HG03135 (cell line): Measurements from ENCODE around the gene CFAP43.

Source experiments
- ATAC-seq: cut with Tn5 transposase; IDR thresholded peaks from one replicate; pipeline ENCODE4 v1.9.1; 2021; ENCODE audit warnings: mild to moderate bottlenecking, moderate library complexity; ENCODE audit not compliant: unreplicated experiment

The CFAP43 gene

DNA sequence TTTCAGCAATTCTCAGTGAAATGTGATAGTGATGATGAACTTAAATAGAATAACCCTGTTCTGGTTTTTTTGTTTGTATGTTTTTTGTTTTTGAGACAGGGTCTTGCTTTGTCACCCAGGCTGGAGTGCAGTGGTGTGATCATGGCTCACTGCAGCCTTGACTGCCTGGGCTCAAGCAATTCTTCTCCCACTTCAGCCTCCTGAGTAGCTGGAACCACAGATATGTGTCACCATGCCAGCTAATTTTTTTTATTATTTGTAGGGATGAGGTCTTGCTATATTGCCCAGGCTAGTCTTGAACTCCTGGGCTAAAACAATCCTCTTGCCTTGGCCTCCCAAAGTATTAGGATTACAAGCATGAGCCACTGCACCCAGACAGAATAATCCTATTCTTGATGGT lies 132.2 kb downstream of the CFAP43 start:
- ATAC-seq: no peak

DNA sequence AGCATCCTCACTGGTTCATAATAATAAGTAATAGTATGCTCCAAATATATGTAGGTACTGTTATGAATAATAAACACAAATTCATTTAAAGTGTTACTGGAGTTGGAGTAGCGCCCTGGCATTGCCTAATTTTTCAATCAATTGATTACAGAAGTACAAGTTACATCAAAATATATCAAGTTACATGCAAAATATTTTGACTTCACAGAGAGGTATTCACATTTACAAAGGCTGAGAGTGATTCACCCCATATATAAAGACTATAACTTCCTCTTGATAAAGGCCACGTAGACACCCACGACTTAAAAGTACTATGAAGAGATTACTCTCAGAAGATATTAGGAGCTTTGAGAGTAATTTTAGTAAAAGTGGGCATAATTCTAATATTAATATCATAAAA lies 132.9 kb downstream of the CFAP43 start:
- ATAC-seq: no peak

DNA sequence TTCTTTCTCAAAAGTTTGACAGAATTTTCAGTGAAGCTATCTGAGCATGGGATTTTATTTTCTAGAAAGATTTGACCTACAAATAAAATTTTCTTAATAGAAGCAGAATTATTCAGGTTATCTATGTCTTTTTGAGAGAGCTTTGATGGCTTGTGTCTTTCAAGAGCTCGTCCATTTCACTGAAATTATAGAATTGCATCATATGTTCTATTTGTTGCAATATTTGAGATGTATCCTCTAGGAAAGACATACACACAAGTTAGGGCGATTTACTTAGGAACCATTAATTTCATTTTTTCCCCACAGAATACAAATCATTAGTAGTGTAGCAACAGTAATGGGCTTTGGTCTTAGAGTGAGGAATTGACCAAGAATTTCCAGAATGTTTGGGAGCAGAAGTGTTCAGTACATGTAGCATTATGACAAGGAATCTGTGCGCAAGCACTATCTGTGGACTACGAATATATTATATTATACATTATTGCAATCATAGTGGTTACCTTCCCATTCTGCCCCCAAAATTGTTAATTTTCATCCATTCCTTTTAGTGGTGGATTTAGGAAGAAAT lies 133.7 kb downstream of the CFAP43 start:
- no peak for ATAC-seq

DNA sequence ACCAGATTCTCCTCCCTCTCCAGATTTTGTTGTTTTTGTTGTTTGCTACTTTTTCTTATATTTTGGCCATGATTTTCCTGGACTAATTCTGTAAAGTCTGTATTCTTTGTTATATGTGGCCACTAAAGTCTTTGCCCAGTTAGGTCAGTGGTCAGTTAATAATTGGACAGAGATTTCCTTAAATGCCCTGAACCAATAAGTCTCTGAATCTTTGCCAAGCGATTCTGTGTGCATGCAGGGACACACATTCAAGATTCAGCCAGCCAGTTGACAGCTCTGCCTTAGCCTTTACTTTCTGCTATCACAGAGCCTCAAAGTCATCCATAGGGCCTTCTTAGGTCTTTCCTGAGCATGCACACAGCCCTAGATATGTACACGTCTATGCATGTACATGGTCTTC lies 135.5 kb downstream of the CFAP43 start:
- ATAC-seq: no peak

DNA sequence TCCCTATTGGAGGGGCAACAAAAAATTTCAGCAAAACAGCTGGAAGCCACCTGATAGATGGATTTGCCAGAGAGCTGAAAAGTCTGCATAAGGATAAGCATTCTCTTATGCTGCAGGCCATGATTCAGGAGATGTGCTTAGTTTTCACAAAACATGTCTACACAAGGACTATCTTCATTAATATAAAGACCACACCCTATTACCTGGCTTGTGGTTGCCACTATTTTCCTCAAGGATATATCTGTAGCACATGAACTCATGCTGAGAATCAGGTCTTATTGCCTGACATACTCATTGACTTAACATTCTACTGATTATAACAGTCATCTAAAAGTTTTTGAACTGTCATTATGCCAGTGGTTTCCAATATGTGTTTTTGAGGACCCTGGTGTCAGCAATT lies 139.4 kb downstream of the CFAP43 start:
- no peak for ATAC-seq

DNA sequence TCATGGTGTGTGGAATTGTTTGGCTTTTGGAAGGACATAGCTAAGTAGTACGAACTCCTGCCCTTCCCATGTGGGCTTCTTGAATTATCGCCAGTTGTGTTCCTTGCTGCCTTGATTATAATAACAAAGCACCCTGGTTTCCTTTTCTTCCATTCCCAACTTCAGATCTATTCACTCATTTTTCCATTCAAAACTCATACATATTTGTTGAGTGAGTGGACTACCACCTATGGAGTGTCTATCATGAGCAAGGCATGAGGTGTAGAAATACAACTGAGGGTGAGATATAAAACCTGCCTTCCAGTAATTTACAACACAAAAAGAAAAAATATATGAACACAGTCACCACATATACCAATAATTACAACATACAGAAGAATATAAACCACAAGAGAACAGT lies 141.6 kb downstream of the CFAP43 start:
- no peak for ATAC-seq

DNA sequence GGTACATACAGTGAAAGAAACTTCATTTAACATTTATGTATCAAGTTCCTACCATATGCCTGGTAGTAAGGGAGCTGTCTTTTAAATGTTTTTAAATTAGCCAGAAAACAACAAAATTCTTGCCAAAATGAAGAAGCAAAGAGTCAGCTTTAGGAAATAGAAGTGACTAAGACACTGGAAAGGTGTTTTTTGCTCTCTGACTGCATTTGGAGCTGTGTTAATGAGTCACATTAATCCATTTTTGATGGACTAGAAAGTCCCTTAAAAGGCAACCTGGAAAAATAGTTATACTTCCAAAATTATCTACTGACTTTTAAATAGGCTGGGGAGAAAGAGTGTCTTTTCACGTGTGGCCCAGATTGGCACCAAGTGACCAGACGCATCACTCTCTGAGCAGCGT lies 142.5 kb downstream of the CFAP43 start:
- ATAC-seq: no peak

DNA sequence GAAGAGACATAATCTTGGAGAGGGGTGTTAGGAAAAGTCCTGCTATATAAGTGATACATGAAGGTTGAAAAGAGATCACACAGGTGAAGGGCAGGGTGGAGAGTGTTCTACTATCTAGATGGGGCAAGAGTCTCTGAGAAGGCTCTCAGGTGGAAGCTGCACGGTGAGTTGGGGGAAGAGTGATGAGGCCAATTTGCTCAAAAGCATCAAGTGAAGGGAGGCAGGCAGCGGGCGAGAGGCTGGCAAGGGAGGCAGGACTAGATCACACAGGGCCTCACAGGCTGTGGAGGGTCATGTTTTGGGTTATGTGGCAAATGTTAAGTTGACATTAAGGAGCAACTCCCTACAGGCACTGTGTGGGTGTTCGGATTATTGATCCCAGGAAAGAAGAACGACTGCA lies 143.9 kb downstream of the CFAP43 start:
- no peak for ATAC-seq

DNA sequence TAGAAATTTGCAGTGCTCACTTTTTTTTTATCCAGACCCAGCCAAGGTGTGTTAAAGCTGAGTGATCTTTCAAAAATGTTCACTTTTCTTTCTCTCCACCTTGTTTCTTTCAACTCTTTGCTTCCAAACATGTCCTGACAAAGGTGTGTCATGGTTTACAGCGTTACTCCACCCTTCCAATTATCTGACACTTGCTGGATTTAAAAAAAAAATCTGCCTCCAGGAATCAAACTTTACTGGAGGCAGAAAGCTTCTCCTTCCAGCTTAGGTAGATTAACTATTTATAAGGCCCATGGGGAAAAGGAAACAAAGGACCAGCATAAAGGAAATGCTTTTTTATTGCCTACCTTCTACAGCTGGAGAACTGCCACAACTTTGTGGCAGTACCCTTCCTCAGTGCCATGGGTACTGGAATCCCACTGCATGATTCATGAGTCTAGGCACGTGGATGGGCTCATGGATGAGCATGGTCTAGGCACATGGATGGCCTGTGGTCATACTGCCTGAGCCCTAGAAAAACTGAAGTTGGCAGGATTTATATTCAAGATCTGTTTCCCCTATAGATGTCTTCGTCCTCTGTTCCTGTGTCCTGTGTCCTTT lies 146.3 kb downstream of the CFAP43 start, which contains the start of gene COL17A1:
COL17A1 (minus strand) TSS at position 80 of the 600 bp plus-strand sequence. CDS start 5,207 bp downstream, outside the sequence.
- ATAC-seq: no peak

DNA sequence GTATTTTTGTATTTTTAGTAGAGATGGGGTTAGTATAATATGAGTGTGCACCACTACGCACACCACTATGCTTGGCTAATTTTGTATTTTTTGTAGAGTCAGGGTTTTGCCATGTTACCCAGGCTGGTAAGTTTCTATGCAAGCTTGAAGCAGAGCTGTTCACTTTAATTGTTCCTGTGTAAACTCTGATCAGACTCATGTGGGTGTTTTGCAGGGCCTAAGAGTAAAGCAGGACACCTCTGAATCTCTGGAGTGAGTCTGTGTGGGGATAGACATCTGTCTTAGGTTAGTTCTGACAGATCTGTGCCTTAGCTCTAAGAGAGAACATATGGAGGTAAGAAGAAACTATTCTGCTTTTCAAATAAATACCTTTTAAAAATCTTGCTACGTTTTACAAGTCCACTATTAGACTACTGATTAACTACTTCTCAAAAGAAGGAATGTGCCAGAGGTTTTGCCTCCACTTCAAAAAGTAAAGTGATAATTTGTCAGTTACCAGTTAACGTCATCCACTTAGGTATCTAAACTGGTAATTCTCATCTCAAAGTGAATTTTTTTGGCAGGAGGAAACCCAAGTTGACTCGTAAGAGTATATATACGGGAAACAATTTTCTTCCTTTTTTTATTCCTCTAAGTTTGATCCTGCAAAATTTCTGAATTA lies 147.6 kb downstream of the CFAP43 start:
- ATAC-seq: no peak

DNA sequence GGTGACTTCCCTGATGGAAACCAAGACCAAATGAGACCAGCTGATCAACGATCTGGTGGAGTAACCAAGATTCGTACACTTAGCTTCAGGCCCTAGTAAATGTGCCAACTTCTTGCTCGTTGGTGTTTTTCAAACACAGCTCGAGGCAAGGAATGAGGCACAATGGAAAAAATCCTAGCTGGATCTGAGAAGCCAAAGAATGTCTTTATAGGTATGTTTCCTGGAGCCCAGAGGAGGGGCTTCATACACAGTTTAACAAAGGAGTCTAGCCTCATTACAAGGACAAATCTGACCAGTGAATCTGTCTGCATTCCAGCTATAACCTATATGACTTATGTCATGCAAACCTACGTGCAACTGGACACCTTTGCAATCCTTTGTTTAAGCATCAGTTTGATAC lies 150.2 kb downstream of the CFAP43 start:
- no peak for ATAC-seq

DNA sequence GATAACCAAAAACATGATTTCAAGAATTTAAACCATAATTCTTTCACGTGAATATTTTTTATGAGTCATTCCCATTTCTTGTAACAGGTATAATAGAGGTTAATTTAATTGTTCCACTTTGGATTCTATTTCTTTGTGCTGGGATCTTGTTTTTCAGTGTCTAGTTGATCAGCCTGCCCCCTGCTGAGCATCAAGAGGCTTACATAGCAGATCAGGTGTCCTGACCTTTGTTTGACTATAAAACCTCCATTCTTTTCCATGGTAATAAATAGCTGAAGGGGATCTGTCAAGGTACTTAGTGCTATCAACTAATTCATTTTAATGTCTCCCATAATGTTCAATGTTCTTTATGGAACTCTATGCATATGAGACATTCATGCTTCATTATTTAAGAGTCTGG lies 151.4 kb downstream of the CFAP43 start:
- no peak for ATAC-seq
